Measurements from ENCODE around the gene CDC42BPB.

CDC42BPB gene

DNA sequence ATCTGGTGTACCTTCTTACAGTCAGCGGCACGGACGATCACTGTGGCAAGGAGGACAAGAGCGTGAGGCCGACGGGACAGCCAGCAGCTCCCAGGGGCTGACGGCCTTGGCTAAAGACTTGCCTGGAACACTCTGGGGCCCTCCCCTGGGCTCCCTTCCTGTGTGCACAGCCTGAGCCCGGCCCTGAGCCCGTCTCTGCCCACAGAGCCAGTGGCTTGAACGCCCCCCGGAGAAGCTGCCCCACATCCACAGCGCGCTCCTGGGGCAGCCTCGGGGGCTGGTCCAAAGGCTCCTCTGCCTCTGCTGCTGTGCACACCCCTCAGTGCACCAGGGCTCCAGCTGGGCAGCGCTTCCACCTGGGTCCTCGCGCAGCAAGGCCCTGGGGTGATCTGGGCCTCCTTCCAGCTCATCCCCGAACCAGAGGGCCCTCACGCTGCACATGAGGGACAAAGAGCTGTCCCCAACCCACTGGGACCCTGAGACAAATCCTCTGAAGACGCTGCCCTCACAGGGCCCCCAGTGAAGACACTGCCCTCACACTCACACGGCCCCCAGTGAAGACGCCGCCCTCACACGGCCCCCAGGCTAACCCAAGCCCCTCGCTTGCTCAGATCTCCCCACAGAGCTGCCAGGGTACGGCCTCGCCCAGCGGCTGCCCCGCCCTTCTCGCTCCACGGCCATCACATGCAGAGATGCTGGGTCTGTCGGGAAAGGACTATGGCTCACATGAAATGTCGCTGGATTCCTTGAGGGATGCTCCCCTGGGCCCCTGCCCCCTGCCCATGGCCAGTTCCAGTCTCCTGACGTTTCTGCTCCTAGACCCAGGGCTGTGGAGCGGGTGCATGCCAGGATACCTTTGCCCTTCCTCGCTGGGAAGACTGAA, 112.7 kb downstream of the CDC42BPB start:
- DNase-seq (ENCODE audit: low read depth): no peak

DNA sequence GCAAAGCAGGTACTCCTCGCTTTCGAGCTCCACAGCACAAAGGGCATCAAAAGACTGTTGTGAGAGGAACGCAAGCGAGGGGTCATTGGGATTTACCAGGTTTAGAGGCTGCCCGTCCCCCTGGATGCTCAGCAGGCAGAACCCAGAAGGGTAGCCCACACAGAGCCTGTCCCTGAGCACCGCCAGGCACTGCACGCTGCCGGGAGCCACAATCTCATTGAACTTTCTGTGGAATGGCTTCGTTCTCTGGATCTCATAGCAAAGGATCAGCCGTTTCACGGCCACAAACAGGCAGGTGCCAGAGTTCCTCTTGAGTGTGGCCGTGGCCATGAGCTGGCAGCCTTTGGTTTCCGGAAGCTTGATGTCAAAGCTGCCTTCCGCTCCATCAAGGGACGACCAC, 113.4 kb downstream of the CDC42BPB start:
- DNase-seq (ENCODE audit: low read depth): no peak

DNA sequence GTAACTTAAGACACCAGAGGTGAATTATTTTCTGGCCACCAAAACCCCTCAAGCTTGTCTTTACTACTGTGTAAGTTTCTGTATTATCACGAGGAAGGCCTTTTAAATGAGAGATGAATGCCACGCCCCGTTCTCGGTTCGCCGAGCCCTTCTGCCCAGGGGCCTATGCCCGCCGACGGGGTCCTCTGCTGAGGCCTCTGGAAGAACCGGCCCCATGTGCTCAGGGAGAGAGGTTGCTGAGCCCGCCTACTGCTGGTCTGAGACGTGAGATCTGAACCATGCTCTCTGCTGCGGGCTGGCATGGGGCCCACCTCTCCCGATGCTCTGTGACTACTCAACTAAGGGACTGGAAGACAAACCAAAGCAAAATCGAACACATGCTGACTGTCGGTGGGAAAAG, 113.9 kb downstream of the CDC42BPB start:
- no peak for DNase-seq (ENCODE audit: low read depth)

DNA sequence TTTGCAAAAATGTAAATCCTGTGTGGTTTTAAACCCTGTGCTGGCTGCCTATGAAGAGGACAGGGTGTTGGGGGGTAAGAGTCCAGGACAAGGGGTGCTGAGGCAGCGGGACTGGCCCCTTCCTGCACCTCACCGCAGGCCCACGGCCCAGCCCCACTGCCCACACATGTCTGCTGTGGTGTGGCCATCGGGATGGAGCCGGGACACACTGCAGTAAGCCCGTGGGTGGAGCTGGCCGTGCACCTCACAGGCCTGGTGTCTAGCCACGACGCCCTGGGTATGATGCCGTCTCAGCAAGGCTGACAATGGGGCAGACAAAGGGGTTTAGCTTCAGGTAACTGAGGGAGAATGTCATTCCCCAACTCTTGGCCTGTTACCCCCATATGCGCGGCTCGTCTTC, 115.3 kb downstream of the CDC42BPB start:
- no peak for DNase-seq (ENCODE audit: low read depth)

DNA sequence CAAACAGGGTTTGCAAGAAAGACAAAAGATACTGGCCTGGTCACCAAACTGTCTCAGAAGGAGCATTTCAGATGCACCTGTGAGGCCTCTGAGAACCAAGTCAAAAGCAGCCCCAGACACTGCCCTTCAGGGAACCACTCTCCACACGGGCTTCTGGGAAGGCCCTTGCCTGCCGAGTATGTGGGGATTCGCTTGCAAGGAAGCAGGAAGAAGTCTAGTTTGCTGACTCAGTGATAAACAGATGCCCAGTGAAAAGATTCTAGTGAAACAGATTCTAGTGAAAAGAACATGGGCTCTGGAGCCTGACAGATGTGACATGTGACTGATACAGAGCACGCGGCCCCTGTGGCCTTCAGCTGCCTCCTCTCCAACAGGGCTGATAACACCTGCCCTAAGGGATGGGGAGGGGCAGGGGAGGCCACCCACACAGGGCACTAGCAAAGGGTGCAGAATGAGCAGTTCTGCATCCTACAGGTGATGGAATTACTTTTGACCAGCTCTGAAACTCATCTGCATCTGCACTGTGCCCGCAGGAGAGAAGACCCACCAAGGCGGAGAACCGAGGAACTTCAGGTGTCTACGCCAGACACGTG, 115.8 kb downstream of the CDC42BPB start:
- DNase-seq (ENCODE audit: low read depth): no peak

DNA sequence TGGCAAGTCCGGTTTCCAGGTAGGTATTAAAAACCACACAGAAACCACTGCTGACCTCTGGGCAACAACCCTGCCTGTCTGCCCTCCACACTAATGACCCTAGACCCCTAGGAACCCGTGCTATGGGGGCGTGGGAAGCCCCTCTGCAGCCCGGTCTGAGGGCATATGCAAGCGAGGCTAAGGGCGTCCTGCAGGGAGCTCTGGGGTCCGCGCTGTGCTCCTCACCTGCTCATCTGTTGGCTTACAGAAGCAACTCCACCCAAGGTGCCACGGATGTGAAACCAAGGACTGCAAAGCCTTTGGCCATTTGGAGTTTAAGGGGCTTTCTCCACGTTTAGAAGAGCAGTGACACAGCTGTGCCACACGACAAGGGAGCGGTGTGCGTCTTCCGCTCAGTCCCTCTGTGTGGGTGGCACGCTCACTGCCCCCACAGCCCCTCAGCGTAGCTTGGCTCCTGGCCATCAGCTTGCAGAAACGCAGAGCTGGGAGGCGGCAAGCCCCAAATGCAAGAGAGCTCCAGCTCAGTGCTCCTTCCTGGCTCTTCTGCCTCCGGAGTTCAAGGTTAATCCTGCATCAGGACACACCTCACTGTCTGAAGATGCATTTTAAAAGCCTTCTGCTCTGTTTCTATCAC, 116.5 kb downstream of the CDC42BPB start:
- no peak for DNase-seq (ENCODE audit: low read depth)

DNA sequence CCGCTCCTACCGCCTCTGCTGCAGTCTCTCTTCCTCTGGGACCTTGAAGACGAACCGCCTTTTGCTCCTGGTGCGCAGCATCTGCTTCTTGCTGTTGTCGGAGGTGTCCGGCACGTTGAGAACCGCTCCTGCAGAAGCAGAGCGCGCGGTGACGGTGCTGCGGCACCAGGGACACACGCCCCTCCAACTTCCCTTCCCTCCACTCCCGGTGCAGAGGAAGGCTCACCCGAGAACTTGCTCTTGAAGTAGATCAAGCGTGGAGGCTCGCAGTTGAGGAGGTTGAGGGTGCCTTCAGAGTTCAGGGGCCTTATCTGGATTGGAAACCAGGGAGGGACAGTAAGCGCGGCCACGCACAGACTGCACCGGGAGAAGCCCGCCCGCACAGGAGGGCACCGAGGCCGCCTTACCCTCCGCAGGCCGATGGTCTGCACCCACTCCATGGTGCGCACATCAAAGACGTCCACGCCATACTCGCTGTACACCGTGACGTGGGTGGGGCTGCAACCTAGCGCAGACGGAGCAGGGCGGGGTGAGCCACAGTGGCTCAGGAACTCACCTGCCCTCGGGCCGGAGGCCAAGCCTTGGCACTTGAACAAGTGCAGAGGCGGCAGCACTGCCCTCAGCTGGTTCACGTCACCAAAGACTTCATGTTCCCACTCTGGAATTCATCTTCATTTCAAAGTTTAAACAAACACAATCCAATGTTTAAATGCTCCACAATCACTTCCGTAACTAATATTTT, 117.4 kb downstream of the CDC42BPB start:
- DNase-seq (ENCODE audit: low read depth): no peak

DNA sequence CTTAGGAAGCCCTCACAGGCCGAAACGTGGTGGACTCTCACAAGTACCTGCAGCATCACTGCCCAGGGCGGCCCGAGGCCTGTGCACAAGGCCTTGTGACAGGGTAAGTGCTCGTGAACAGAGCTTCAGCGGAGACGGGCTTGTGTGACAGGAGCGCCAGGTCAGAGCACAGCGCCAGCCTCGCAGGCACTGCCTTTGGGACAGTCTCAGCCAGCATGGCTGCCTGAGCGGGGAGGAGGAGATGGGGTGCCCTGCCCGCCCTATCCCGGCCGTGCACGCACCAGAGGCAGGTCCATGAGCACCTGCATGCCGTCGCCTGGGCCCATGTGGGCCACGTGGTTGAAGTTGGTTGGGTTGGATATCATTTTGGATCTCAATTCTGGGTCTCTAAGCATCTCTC, 118.0 kb downstream of the CDC42BPB start:
- DNase-seq (ENCODE audit: low read depth): no peak

DNA sequence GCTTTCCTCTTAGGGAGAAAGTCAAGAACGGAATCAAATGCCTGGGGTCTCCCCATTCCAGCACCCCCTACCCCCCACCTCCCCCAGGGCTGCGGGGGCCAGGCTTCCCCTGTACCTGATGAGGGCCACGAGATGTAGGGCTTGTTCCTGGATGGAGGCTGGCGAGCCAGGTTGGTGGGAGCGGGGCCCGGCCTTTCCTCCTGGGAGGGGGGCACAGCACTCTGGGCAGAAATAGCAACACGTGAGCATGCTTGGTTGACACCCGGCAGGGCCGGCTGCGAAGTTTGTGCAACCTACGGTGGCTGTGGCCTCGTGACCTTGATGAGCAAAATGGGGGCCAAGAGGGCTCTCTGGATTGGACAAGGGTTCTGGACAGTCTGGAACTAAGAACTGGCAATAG, 119.2 kb downstream of the CDC42BPB start:
- DNase-seq (ENCODE audit: low read depth): no peak

DNA sequence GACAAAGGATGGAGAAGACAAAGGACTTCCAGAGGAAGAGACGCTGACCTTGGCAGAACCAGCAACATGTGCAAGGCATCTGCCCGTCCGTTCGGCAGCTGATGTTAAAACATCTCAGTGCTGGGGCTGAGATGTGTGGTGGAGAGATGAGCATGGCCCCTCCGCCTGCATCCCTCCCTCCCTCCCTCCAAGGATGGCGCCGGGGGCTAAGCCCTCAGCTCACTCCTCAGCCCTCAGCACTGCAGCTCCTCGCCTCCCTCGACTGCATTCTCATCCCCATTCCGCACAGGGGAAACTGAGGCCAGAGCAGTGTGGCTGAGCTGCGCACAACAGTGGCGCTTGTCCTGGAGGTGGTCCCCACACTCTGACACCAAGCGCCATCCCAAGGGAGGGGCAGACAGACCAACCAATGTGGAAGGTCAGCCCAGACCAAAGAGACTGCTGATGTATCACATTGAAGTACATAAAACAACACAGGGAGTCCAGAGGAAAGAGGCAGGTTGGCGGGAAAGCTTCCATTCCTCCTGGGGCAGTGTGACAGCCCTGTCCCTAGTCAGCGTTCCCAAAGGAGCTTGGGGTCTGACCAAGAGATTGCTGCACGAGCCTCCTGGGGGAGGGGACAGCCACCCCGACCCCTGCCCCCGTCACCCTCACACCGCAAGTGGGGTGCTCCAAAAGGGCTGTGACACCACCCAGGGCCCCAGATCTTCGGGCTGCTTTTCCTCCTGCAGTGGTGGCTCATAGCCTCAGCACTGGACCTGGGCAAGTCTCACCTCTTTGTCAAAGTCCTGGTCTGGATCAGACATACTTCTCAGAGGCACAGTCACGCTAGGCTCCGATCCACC, 119.8 kb downstream of the CDC42BPB start:
- no peak for DNase-seq (ENCODE audit: low read depth)

DNA sequence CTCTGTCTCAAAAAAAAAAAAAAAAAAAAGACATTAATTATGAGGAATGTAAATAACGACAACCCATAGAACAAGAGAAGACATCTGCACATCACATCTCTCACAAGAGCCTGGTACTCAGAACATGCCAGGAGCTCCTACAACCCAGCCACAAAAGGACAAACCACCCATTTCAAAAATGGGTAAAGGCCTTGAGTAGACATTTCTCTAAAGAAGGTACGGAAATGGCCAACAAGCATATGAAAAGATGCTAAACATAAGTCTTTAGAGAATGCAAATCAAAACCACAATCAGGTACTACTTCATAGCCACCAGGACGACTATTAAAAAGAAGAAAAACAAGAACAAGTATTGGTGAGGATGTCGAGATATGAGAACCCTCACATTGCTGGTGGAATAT, 121.6 kb downstream of the CDC42BPB start:
- DNase-seq (ENCODE audit: low read depth): no peak

DNA sequence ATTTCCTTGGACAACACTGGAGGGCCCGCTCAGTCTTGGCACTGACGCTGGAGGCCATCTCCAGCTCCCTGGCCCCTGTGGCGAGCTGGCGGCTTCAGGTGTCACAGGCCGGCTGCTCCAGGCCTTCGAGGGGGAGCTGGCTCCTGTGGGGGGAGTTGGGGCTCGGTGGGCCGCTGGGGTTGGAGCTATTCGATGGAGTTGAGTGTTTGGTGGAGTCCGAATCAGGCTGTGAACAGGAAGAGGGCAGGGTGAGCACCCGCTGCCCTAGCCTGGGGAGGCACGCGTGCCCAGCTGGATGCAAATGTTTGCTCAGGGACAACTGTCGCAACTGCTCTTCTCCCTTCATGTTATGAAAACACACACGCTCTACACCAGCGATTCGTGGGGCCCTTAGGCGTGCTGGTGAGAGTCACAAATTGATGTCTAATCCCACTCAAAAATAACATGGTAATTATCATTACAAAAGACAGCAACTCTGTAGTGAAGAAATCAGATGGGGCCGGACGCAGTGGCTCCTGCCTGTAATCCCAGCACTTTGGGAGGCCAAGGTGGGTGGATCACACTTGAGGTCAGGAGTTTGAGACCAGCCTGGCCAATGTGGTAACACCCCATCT, 123.6 kb downstream of the CDC42BPB start:
- DNase-seq (ENCODE audit: low read depth): no peak

DNA sequence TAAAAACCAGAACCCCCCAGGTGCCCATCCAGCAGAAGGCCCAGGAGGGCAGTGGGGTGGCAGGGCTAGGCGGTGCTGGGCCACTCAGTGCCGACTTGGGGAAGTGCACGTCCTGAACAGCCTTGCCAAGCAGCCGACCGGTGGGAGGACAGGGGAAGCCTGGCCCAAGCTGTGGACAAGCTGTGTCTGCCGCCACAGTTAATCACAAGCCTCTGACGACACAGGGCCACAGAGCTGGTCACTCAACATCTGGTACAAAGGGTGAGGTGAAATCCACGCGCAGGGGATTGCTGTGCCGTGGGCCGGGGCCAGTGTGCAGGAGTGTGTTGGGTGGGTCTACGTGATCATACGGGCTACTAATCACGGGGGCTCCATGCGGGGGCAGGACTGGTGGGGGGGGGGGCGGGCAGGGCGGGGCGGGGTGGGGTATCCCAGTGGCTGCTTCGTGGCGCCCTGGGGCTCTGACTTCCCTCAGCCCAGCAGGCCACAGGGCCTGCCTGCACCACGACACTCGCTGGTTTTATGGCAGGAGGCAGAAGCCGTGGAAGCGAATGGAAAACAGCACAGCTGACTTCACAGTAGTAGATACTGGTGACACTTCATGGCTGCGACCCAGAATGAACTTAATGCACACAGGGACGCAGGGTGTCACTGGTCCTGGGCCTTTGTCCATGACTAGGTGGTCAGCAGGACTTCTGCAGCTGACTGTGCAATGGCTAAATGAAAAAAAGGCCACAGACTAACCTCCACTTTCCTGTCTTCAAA, 124.7 kb downstream of the CDC42BPB start:
- DNase-seq (ENCODE audit: low read depth): no peak

DNA sequence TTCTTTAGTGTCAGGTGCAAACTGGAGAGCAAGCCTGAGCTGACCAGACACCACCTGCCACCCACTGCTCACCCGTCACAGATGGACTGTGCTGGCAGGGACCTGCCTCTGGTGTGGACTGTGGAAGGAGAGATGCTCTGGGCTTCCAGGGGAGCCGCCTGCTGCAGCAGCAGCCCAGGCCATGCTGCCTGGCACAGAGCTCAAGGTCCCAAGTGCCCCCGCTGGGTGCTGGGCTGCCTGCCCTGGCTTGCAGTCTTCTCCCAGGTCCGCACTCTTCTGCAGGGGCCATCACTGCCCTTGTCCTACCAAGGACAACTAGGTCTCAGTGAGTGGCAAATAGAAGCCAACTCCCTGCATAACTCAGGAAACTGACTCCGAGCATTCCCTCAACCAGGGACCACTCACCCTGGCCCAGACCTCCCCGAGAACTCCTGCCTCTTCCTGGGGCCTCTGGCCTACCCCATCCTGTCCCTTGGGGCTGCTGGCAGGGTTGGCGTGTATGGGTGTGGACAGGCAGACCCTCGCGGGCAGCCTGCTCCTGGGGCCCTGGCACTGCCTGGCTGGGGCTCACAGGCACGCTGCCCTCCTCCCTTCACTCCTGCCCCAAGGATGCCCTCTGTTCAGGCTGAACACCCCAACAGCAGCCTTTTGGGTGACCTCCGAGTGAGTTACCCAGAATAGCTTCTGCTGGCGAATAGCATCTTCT, 125.6 kb downstream of the CDC42BPB start:
- no peak for DNase-seq (ENCODE audit: low read depth)

DNA sequence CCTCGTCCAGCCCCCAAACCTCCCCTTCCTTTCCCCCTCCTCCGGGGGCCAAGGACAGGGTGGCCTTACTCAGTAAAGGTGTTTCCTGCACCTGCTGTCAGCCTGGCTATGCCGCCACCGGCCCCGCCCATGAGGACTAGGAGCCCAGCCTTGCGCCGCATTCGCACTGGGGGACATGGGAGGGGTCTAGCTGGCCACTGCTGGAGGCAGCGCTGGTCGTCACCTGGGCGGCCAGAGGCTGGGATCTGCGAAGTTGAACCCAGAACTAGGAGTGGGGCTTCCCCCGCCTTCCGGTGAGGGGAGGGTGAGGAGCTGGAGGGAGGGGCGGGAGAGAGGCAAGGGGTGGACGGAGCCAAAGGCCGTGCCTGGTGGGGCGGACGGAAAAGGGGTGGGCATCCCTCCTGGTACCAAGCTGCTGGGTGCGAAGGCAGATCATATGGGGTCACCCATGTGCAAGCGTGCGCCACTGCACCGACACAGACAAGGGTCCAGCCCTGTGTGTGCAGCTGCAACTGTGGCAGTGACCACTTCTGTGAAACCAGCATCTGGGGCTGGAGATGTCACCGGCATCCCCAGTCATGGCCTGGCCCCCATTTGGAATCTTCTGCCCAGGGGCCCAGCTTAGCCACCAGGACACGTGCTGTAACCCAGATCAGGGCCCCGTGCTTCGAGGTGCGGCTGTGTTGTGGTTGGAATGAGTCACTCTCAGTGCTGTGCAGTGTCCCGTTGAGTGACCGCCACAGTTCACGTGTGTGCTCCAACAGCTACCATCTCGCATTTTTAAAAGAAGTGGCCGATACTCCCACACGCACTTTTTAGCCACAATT, 126.4 kb downstream of the CDC42BPB start:
- DNase-seq (ENCODE audit: low read depth): peak; percentile 72

DNA sequence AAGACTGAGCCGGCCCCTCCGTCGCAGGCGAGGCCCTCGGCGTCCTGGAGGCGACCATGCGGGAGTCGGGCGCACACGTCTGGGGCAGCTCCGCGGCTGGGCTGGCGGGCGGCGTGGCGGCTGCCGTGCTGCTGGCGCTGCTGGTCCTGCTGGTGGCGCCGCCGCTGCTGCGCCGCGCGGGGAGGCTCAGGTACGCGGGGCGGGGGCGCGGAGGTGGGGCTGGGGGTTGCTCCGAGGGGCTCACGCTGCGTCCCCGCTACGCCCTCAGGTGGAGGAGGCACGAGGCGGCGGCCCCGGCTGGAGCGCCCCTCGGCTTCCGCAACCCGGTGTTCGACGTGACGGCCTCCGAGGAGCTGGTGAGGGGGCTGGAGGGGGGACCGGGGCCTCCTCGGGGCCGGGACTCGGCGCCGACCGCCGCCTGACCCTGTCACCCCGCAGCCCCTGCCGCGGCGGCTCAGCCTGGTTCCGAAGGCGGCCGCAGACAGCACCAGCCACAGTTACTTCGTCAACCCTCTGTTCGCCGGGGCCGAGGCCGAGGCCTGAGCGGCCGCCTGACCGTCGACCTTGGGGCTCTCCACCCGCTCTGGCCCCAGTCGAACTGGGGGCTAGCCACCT, 127.1 kb downstream of the CDC42BPB start:
- DNase-seq (ENCODE audit: low read depth): no peak

DNA sequence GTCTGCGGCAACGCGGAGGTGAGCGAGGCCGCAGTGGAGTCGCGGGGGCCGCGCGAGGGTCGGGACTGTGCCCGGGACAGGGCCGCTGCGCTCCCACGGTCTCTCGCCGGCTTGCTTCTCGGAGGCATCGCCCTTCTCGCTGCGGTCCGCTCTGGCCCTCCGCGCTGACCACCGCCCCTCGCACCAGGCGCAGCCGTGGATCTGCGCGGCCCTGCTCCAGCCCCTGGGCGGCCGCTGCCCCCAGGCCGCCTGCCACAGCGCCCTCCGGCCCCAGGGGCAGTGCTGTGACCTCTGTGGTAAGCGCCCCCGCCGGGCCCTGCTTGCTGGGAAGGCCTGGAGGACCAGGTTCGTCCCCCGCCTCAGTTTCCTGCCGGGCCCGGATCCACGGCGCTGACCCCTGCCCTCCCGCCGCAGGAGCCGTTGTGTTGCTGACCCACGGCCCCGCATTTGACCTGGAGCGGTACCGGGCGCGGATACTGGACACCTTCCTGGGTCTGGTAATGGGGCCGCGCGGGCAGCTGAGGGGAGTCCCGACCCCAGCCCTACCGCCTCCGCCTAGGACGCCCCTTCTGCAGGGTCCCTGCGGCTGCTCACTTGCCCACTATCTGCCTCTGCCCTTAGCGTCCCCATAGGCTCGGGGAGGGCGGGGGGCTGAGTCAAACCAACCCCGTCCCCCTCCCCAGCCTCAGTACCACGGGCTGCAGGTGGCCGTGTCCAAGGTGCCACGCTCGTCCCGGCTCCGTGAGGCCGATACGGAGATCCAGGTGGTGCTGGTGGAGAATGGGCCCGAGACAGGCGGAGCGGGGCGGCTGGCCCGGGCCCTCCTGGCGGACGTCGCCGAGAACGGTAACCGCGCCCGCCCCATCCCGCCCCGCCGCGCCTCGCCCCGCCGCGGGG, 127.9 kb downstream of the CDC42BPB start:
- DNase-seq (ENCODE audit: low read depth): no peak

Data from ELR (cell line).